OCI-LY3 (cell line): Measurements from ENCODE around the gene TEAD3.
"Not testable (repeated sequence)": the region's sequence is repeated elsewhere in the genome, so short reads cannot be mapped to it uniquely, and the experiment has no call there.

ENCODE experiments used
- EZH2phosphoT487 ChIP-seq: fragments of 200-600 bp; shearing (Covaris generic); IDR thresholded peaks from 2 replicates; pipeline ENCODE4 v1.6.1; 2018; ENCODE audit warnings: antibody characterized with exemption, mixed run types, low read depth
- TF ChIP-seq, protein P1 (sequence below): fragments of 200-600, 300-600 bp; sonication (generic); IDR thresholded peaks from 2 replicates; pipeline ENCODE4 v1.5.1; 2014; ENCODE audit warnings: antibody characterized with exemption, low read length, low read depth

DNA sequence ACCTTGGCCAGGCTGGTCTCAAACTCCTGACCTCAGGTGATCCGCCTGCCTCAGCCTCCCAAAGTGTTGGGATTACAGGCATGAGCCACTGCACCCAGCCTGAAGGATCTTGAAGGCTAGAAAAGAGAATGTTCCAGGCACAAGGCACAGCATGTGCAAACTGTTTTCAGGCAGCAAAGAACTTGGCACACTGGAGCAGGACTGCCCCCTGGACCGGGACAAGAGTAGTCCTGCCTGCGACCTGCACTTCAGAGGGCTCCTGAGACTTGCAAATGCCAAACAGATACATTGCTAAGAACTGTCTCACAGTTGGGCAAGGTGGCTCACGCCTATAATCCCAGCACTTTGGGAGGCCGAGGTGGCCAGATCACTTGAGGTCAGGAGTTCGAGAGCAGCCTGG is 19.1 kb upstream of the TEAD3 start:
- TF ChIP-seq, protein P1, sequence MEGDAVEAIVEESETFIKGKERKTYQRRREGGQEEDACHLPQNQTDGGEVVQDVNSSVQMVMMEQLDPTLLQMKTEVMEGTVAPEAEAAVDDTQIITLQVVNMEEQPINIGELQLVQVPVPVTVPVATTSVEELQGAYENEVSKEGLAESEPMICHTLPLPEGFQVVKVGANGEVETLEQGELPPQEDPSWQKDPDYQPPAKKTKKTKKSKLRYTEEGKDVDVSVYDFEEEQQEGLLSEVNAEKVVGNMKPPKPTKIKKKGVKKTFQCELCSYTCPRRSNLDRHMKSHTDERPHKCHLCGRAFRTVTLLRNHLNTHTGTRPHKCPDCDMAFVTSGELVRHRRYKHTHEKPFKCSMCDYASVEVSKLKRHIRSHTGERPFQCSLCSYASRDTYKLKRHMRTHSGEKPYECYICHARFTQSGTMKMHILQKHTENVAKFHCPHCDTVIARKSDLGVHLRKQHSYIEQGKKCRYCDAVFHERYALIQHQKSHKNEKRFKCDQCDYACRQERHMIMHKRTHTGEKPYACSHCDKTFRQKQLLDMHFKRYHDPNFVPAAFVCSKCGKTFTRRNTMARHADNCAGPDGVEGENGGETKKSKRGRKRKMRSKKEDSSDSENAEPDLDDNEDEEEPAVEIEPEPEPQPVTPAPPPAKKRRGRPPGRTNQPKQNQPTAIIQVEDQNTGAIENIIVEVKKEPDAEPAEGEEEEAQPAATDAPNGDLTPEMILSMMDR, result not testable (repeated sequence)
- TF ChIP-seq EZH2phosphoT487, result not testable (repeated sequence)
